ENCODE data around the gene USP8. TPM values are rescaled to one million over a fixed set of nuclear protein-coding genes. Genes with fewer than 3 reads are reported as not detected.

Gene USP8
- total and polyA plus RNA-seq, 2 of the 4 experiments (the other 2 are of a cell fraction): 25.4 to 52.2 TPM

- ATAC-seq (ENCODE audit: low read depth): no peak
Measured at GRCh38 chr15:50435772-50436171, 11.6 kb downstream of the USP8 start.

More at GRCh38 chr15:50435772-50436171, 11.6 kb downstream of the USP8 start:
- Histone ChIP-seq H3K4me1 (ENCODE audit: control insufficient read depth, insufficient read depth, low read length) (peaks cover 2% of the 10 kb centered on the region; the same call in 1 of the 2 replicates), H4K91ac (ENCODE audit: insufficient read depth, low read depth, low read length) (no peak overlapping the region), H3K27ac (ENCODE audit: insufficient read depth, low read length) (no peak overlapping the region), H3K36me3 (ENCODE audit: control insufficient read depth, insufficient read depth, low read length) (peaks cover 8% of the 10 kb centered on the region), H2AK9ac (replicated peaks; ENCODE audit: low read depth, low read length, poor library complexity) (no peak overlapping the region), H3K4me3 (ENCODE audit: insufficient read depth, low read depth, low read length) (no peak overlapping the region), H2AK5ac (ENCODE audit: low read depth, low read length) (no peak overlapping the region), H4K20me1 (ENCODE audit: insufficient read depth, low read length) (peaks cover 26% of the 10 kb centered on the region; the same call in 1 of the 2 replicates), H4K5ac (ENCODE audit: low read depth, low read length) (no peak overlapping the region), H3K14ac (replicated peaks; ENCODE audit: low read depth, low read length) (no peak overlapping the region), H3K18ac (ENCODE audit: low read depth, low read length) (no peak overlapping the region), H2BK120ac (ENCODE audit: low read depth, low read length) (no peak overlapping the region), H3K9ac (ENCODE audit: low read depth, low read length) (no peak overlapping the region), H2BK5ac (ENCODE audit: low read depth, low read length, poor library complexity, severe bottlenecking) (no peak overlapping the region), H3K56ac (ENCODE audit: extremely low read depth, insufficient read depth, low read length) (no peak overlapping the region), H4K8ac (ENCODE audit: low read depth in 2 of 2, low read length in 2 of 2) (no peak overlapping the region), H2AFZ (replicated peaks; ENCODE audit: low read length, poor library complexity) (no peak overlapping the region), H3K79me1 (ENCODE audit: low read depth in 1 of 2, low read length in 2 of 2) (peaks cover 24 to 55% of the 10 kb centered on the region in 2 experiments), H2BK15ac (ENCODE audit: low read depth, low read length) (no peak overlapping the region), H3K4ac (ENCODE audit: low read depth, low read length) (no peak overlapping the region), H3K4me2 (ENCODE audit: low read depth, low read length) (no peak overlapping the region), H3K23ac (ENCODE audit: low read depth, low read length) (no peak overlapping the region), H2BK20ac (ENCODE audit: low read depth, low read length) (no peak overlapping the region), H3K9me3 (ENCODE audit: control insufficient read depth, insufficient read depth, low read length) (no peaks in the 10 kb centered on the region), H3K27me3 (ENCODE audit: control insufficient read depth, insufficient read depth, low read length) (no peaks in the 10 kb centered on the region), H3K9me1 (ENCODE audit: insufficient read depth, low read length) (peaks cover 3% of the 10 kb centered on the region; the same call in 1 of the 2 replicates)
- dilution Hi-C loops (cut with HindIII; ENCODE audit: low sequenced_read_pairs, unreplicated experiment) (no loop called here), in situ Hi-C loops (cut with MboI; ENCODE audit: low sequenced_read_pairs) (no loop called here), intact Hi-C loops (cut with micrococcal nuclease) (no loop called here)
- BruUV-seq (replicated peaks): no TSS peak
- no peak for DNase-seq
- ChIA-PET CTCF (no interaction called here), POLR2A (ENCODE audit: unreplicated experiment) (no interaction called here)
- WGBS, 2 experiments (ENCODE audit: extremely low coverage in 2 of 2, insufficient read length in 1 of 2): 92% methylated on average over 2 of the region's 2 CpGs; no CpG with 5 or more reads in 1 of the 2 experiments
- no peak for TF ChIP-seq CHD1 (IDR thresholded peaks at IDR 0.05; ENCODE audit: low read depth, low read length)
- TF ChIP-seq MXI1 (IDR thresholded peaks at IDR 0.05; ENCODE audit: borderline replicate concordance, low read depth, low read length): no peak
